GM23248 (cell line): Measurements from ENCODE around the gene ERCC8.

Experiments
- EZH2 ChIP-seq: fragments of 200-600 bp; sonication (generic); IDR thresholded peaks from 2 replicates; pipeline ENCODE4 v1.6.1; 2018; ENCODE audit warnings: antibody characterized with exemption, mild to moderate bottlenecking; ENCODE audit not compliant: insufficient read depth, poor library complexity, severe bottlenecking
- EZH2phosphoT487 ChIP-seq: fragments of 200-600 bp; sonication (generic); IDR thresholded peaks from 2 replicates; pipeline ENCODE4 v1.6.1; 2018; ENCODE audit warnings: antibody characterized with exemption, moderate library complexity, mild to moderate bottlenecking, low read depth; ENCODE audit not compliant: insufficient read depth

DNA sequence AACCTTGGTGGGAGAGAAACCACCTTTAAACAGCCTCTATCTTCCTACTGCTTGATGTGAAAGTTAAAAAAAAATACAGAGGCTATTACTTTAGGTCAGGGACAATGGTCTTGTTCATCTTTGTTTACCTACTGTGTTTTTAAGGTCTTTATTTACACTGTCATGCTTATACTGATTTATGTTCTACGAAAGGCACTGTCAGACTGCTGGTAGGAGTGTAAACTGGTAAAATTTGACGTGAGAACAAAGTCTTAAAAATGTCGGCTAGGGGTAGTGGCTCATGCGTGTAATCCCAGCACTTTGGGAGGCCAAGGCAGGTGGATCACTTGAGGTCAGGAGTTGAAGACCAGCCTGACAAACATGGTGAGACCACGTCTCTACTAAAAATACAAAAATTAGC, 58.7 kb downstream of the ERCC8 start:
- no peak for TF ChIP-seq EZH2
- no peak for TF ChIP-seq EZH2phosphoT487
